HepG2 (cell line): ENCODE data around the gene ELN. TPM values are rescaled to one million over a fixed set of nuclear protein-coding genes. Genes with fewer than 3 reads are reported as not detected.

ENCODE experiments used
- ATAC-seq: fragments of 200-7000 bp; cut with Tn5 transposase; 3 replicates; pipeline ENCODE4 v1.9.1; 2020; ENCODE audit warnings: mild to moderate bottlenecking, moderate library complexity
- BruUV-seq: library from RNA; stranded (reverse); fragments of 400-500 nt; replicated peaks from 2 replicates; lab custom pipeline; 2021; lab: Mats Ljungman, UMichigan
- CTCF ChIA-PET: fragments of 300-600 bp; formaldehyde crosslinking; extraction: SDS; loops from one replicate; lab custom pipeline; 2021; ENCODE audit warnings: low total read pairs, inconsistent platforms, low intra/inter-chr PET ratio; lab: Yijun Ruan, JAX
- POLR2A ChIA-PET: fragments of 350-600 bp; sonication (Branson Sonifier 250); formaldehyde crosslinking; loops from one replicate; lab custom pipeline; 2020; ENCODE audit warnings: antibody characterized with exemption, inconsistent platforms; lab: Yijun Ruan, JAX
- DNase-seq: peaks from one replicate; pipeline ENCODE4 v3.0.0-alpha.2; 2015; ENCODE audit warnings: low spot score
- FAIRE-seq: peaks from 3 replicates; lab custom pipeline; 2011; peaks lifted over from hg19 to GRCh38; lab: Jason Lieb, UNC
- H2AFZ ChIP-seq: one replicate; pipeline ENCODE4 v1.6.1; 2011; ENCODE audit warnings: low read length, inconsistent platforms
- H3K27ac ChIP-seq: fragments of 300-600 bp; 3 replicates; pipeline ENCODE4 v1.8.0; 2011; ENCODE audit warnings: mixed run types, mild to moderate bottlenecking, mixed read lengths, low read length, inconsistent platforms; ENCODE audit not compliant: insufficient read depth; ENCODE audit errors: extremely low read length
- H3K27me3 ChIP-seq, 2 experiments: fragments of 200-600 bp in 1 of 2; 2 replicates in 1 of 2; 3 replicates in 1 of 2; pipeline versions ENCODE4 v1.6.0 to v1.8.0; 2011; ENCODE audit warnings: low read length in 2 of 2, mild to moderate bottlenecking in 2 of 2, moderate library complexity in 2 of 2, inconsistent platforms in 1 of 2; ENCODE audit not compliant: insufficient read depth in 2 of 2, control insufficient read depth in 1 of 2
- H3K36me3 ChIP-seq, 2 experiments: fragments of 200-600 bp in 1 of 2; replicated peaks in 1 of 2; 2 replicates in 1 of 2; 3 replicates in 1 of 2; pipeline versions ENCODE4 v1.5.1 to v1.8.0; 2011; ENCODE audit warnings: low read length in 2 of 2, inconsistent platforms in 1 of 2; ENCODE audit not compliant: insufficient read depth in 2 of 2, control insufficient read depth in 1 of 2
- H3K4me1 ChIP-seq: 2 replicates; pipeline ENCODE4 v1.5.1; 2012; ENCODE audit warnings: low read length, inconsistent platforms; ENCODE audit not compliant: insufficient read depth
- H3K4me2 ChIP-seq: 2 replicates; pipeline ENCODE4 v1.6.0; 2011; ENCODE audit warnings: low read depth, low read length, inconsistent platforms
- H3K4me3 ChIP-seq, 3 experiments: fragments of 200-600 bp in 1 of 3; sonication (generic), shearing (Covaris generic) in 1 of 3; replicated peaks in 1 of 3; 2 replicates each; pipeline ENCODE4 v1.5.1; 2011 to 2016; ENCODE audit warnings: low read length in 3 of 3, inconsistent platforms in 2 of 3, low read depth in 2 of 3, mild to moderate bottlenecking in 2 of 3, control low read depth in 1 of 3, mixed read lengths in 1 of 3; ENCODE audit not compliant: insufficient read depth in 1 of 3
- H3K79me2 ChIP-seq: one replicate; pipeline ENCODE4 v1.6.1; 2011; ENCODE audit warnings: low read length, inconsistent platforms; ENCODE audit not compliant: insufficient read depth
- H3K9ac ChIP-seq: 2 replicates; pipeline ENCODE4 v1.6.0; 2011; ENCODE audit warnings: mild to moderate bottlenecking, low read depth, low read length, inconsistent platforms; ENCODE audit not compliant: insufficient read depth
- H3K9me3 ChIP-seq: 2 replicates; pipeline ENCODE4 v1.5.1; 2012; ENCODE audit warnings: mild to moderate bottlenecking, low read length
- H4K20me1 ChIP-seq: 2 replicates; pipeline ENCODE4 v1.6.0; 2011; ENCODE audit warnings: inconsistent platforms, mild to moderate bottlenecking, low read length, moderate library complexity; ENCODE audit not compliant: insufficient read depth
- CENPBD1 ChIP-seq: sonication (generic); formaldehyde crosslinking; IDR thresholded peaks from 2 replicates; pipeline ENCODE4 v1.8.0; 2022; ENCODE audit warnings: missing genetic modification reagents, low read depth, mild to moderate bottlenecking, borderline replicate concordance
- EEA1 ChIP-seq: sonication (generic); formaldehyde crosslinking; IDR thresholded peaks from 2 replicates; pipeline ENCODE4 v1.5.1; 2020; ENCODE audit warnings: mild to moderate bottlenecking, missing genetic modification reagents, borderline replicate concordance
- FOXP1 ChIP-seq, 2 experiments: fragments of 450-650 bp in 1 of 2; IDR thresholded peaks; 2 replicates each; pipeline ENCODE4 v1.6.1; 2017 to 2018; ENCODE audit warnings: antibody characterized with exemption in 1 of 2
- TMF1 ChIP-seq: sonication (generic); formaldehyde crosslinking; IDR thresholded peaks from 2 replicates; pipeline ENCODE4 v1.8.1; 2022; ENCODE audit warnings: low read depth, missing genetic modification reagents
- ZMYM4 ChIP-seq: sonication (generic); formaldehyde crosslinking; IDR thresholded peaks from 2 replicates; pipeline ENCODE4 v1.8.1; 2023; ENCODE audit warnings: mild to moderate bottlenecking, missing genetic modification reagents
- ZNF143 ChIP-seq: sonication (generic); formaldehyde crosslinking; IDR thresholded peaks from 2 replicates; pipeline ENCODE4 v1.4.0; 2020; ENCODE audit warnings: missing genetic modification reagents
- ZNF761 ChIP-seq: sonication (generic); formaldehyde crosslinking; conservative IDR thresholded peaks from 2 replicates; pipeline ENCODE4 v1.4.0; 2020; ENCODE audit warnings: mild to moderate bottlenecking, missing genetic modification reagents
- ZNF878 ChIP-seq: sonication (generic); formaldehyde crosslinking; IDR thresholded peaks from 2 replicates; pipeline ENCODE4 v1.8.1; 2023; ENCODE audit warnings: mild to moderate bottlenecking, missing genetic modification reagents, moderate library complexity
- ZSCAN29 ChIP-seq: sonication (generic); formaldehyde crosslinking; conservative IDR thresholded peaks from 2 replicates; pipeline ENCODE4 v1.4.0; 2020; ENCODE audit warnings: mild to moderate bottlenecking, missing genetic modification reagents
- WGBS: methylation state at CpG from one replicate; pipeline ENCODE4 v1.1.6; 2017; ENCODE audit warnings: low lambda C conversion rate; 5-methylcytosine and 5-hydroxymethylcytosine counted together
- in situ Hi-C: cut with HindIII; loops from 2 replicates; pipeline ENCODE4 v1.10.0; 2017; ENCODE audit warnings: low pct_unique_long_range_greater_than_20kb; ENCODE audit not compliant: extremely low pct_ligation_motif_present
- intact Hi-C: fragments of 100-400 bp; cut with micrococcal nuclease; formaldehyde crosslinking; loops from one replicate; pipeline ENCODE4 v1.10.0; 2022; ENCODE audit not compliant: unreplicated experiment
- polyA plus RNA-seq, 8 experiments: library from polyadenylated mRNA; depleted of rRNA in 3 of 8; stranded (reverse) in 7 of 8; unstranded in 1 of 8; fragments of >200 nt; fragmentation: Illumina TruSeq in 4 of 8; extraction: Trizol in 4 of 8; gene quantifications; 2 replicates each; pipeline versions ENCODE4 v1.2.1 to v1.2.3, GENCODE V29; 2011 to 2016; ENCODE audit warnings: low read depth in 4 of 8, missing spikeins in 1 of 8, mixed read lengths in 1 of 8; ENCODE audit not compliant: insufficient read depth in 1 of 8
- total RNA-seq, 5 experiments: library from RNA; depleted of rRNA; stranded (reverse); fragments of >200 nt; fragmentation: Illumina TruSeq; extraction: Trizol; gene quantifications; 2 replicates each; pipeline ENCODE4 v1.2.3, GENCODE V29; 2016; ENCODE audit warnings: low read depth in 1 of 5

Gene ELN
- total and polyA plus RNA-seq, 2 of the 13 experiments (the other 11 are each of a cell fraction or from before 2014, with no cell fraction given) = 0.15 to 0.37 TPM

DNA sequence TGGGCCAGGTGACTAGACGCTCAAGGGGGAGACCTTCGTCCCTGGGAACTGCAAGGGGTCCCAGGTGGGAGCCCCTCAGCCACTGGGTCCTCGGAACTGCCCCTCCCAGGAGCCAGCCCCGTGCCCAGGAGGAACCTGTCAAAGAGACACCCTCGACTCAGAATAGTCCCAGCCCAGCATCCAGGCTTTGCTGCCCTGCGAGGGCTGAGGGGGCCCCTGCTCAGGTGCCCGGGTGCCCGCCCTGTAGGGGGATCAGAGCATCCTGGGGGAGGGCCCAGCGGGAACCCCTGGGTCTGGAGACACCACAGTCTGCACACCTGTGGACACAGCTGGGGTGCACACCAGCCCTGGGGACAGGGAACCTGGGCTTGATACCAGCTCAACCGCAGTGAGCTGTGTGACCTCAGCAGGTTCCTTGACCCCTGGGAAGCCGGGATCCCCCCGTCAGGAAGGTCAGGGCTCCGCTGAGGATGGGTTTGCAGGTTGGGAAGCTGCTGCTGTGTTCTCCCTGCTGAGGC is 407 bp downstream of the ELN start:
- Histone ChIP-seq H3K9me3 (no peaks in the 10 kb centered on the region), H3K4me1 (peaks cover 17% of the 10 kb centered on the region), H3K36me3 (no peaks in the 10 kb centered on the region), H3K27ac (no peak overlapping the region), H2AFZ (no peak overlapping the region), H4K20me1 (no peaks in the 10 kb centered on the region), H3K9ac (no peak overlapping the region)
- ATAC-seq (0 out of 3 replicates have a peak, but pooled peaks have one; percentile 5), DNase-seq (no peak)
- ChIA-PET CTCF (no interaction called here), POLR2A (interaction anchor here (0.6 kb wide), 1 partner anchor 845 kb away, joined by 3 read pairs; no protein-coding TSS in a partner anchor)
- 7% methylated on average over 3 of the region's 13 CpGs for WGBS
- in situ Hi-C loops (no loop called here), intact Hi-C loops (no loop called here)
- no TSS peak for BruUV-seq
- TF ChIP-seq TMF1 (no peak), EEA1 (CRISPR knock-in tag) (no peak), ZNF878 (CRISPR knock-in tag) (no peak), CENPBD1 (CRISPR knock-in tag) (no peak), ZMYM4 (CRISPR knock-in tag) (no peak), ZNF143 (CRISPR knock-in tag) (no peak), ZSCAN29 (CRISPR knock-in tag) (no peak), ZNF761 (CRISPR knock-in tag) (no peak), FOXP1 (IDR thresholded peaks at IDR 0.05) (no peak), FOXP1 (CRISPR knock-in tag; IDR thresholded peaks at IDR 0.05) (no peak)
- TF ChIP-seq, all 625 proteins: peak for 0
- FAIRE-seq = no peak
- no peaks in the 10 kb centered on the region for H3K79me2 ChIP-seq
- H3K4me2 ChIP-seq = no peak overlapping the region
- H3K27me3 ChIP-seq = peaks cover 16 to 59% of the 10 kb centered on the region in 2 experiments
- no peak overlapping the region for H3K4me3 ChIP-seq
